Measurements from ENCODE around the gene OPCML.

DNA sequence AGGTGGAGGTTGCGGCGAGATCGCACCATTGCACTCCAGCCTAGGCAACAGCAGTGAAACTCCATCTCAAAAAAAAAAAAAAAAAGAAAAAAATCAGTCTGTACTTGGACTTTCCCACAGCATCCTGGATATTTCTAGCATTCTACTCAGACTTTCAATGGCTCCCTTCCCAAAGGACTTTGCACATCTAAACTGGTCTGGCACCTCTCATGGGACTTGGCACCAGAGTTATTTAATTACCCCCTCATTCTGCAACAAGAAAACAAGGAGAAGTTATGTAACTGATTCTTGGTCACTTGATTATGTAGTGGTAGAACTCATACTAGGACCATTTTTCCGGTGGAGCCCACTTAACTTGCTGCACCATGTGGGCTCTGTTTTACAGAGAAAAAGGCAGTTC lies 519.5 kb downstream of the OPCML start:
- TF ChIP-seq CTCF (IDR thresholded peaks at IDR 0.05): no peak
- TF ChIP-seq POLR2AphosphoS5 (IDR thresholded peaks at IDR 0.05; ENCODE audit: insufficient read depth in 1 of 2, low read depth in 1 of 2): no peak

Data from vagina (tissue), 2 donors.